A673 (cell line): ENCODE measurements around the gene NOB1.

Experiments
- CTCF ChIP-seq: fragments of 300-800, 200-600 bp; sonication (generic); conservative IDR thresholded peaks from 2 replicates; pipeline ENCODE4 v1.5.1; 2017; ENCODE audit warnings: low read depth, mild to moderate bottlenecking, antibody characterized with exemption, low read length, moderate library complexity, mixed read lengths
- EZH2 ChIP-seq: fragments of 200-600 bp; sonication (generic); IDR thresholded peaks from 2 replicates; pipeline ENCODE4 v1.6.1; 2017; ENCODE audit warnings: borderline replicate concordance, low read depth, mild to moderate bottlenecking, mixed read lengths, antibody characterized with exemption, low read length; ENCODE audit not compliant: poor library complexity, severe bottlenecking

DNA sequence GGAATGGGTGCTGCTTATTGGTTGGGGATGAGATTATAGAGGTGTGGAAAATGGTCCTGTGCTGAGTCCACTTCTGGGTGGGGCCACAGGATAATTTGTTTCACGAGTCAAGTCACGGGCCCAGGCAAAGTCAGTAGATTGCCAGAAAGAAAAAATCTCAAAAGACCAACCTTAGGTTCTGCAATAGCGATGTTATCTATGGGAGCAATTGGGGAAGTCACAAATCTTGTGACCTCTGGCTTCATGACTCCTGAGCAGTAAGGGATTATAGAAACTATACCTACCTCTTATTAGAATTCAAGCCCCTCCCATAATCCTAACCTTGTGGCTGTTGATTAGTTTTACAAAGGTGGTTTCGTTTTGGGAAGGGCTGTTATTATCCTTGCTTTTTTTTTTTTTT is 38.8 kb upstream of the NOB1 start:
- no peak for TF ChIP-seq CTCF
- TF ChIP-seq EZH2 = no peak
